Measurements from ENCODE around the gene NEK9. TPM values are rescaled to one million over a fixed set of nuclear protein-coding genes. Genes with fewer than 3 reads are reported as not detected.
"Not testable (repeated sequence)": the region's sequence is repeated elsewhere in the genome, so short reads cannot be mapped to it uniquely, and the experiment has no call there.

NEK9 gene
- total and polyA plus RNA-seq, 10 of the 15 experiments (the other 5 are each of a cell fraction or from before 2014, with no cell fraction given): 6.0 to 78.8 (median 44.7) TPM

- TF ChIP-seq ZBTB40 (IDR thresholded peaks at IDR 0.05; ENCODE audit: borderline replicate concordance) (no peak), ZNF592 (IDR thresholded peaks at IDR 0.05) (no peak), RUNX3 (IDR thresholded peaks at IDR 0.05; ENCODE audit: low read length) (no peak)
Measured at GRCh38 chr14:75153295-75153694, 26.4 kb upstream of the NEK9 start (continued).

- Histone ChIP-seq H3K79me2 (ENCODE audit: control insufficient read depth, insufficient read depth, low read length) (peaks cover 17% of the 10 kb centered on the region), H3K36me3 (ENCODE audit: control insufficient read depth in 2 of 2, insufficient read depth in 2 of 2, low read length in 1 of 2) (peaks cover 2 to 6% of the 10 kb centered on the region in 2 experiments; a peak in 3 of 4 replicates), H3K9me3 (replicated peaks; ENCODE audit: control insufficient read depth, insufficient read depth, low read length) (no peaks in the 10 kb centered on the region), H3K4me1 (ENCODE audit: control insufficient read depth, insufficient read depth, low read length) (no peaks in the 10 kb centered on the region), H3K27ac (ENCODE audit: control insufficient read depth, insufficient read depth) (no peak overlapping the region), H2AFZ (ENCODE audit: control insufficient read depth, low read depth, low read length) (no peak overlapping the region), H3K9ac (ENCODE audit: control insufficient read depth, insufficient read depth, low read length) (no peak overlapping the region), H3K27me3 (replicated peaks in 1 of 2; ENCODE audit: control insufficient read depth in 2 of 2, insufficient read depth in 2 of 2, low read length in 1 of 2) (no peaks in the 10 kb centered on the region), H3K4me2 (ENCODE audit: control insufficient read depth, insufficient read depth) (no peak overlapping the region), H3K4me3 (no peak overlapping the region), H4K20me1 (ENCODE audit: control insufficient read depth, insufficient read depth) (no peaks in the 10 kb centered on the region)
- FAIRE-seq (no peak), ATAC-seq (no peak), DNase-seq (ENCODE audit: low read depth, low spot score) (no peak)
- intact Hi-C loops (cut with micrococcal nuclease; ENCODE audit: unreplicated experiment): no loop called here
- 97% methylated on average over 1 of the region's 1 CpG for WGBS (ENCODE audit: insufficient coverage, insufficient replicate concordance, low lambda C conversion rate, missing lambda C conversion rate)
- ChIA-PET RAD21 (ENCODE audit: unreplicated experiment) (no interaction called here), POLR2A (no interaction called here), SMC1A (ENCODE audit: uncharacterized antibody, unreplicated experiment) (no interaction called here), CTCF (no interaction called here)
- no TSS peak for BruUV-seq (replicated peaks)
- in situ Hi-C loops (cut with MboI): no loop called here
- TF ChIP-seq EP300 (IDR thresholded peaks at IDR 0.05; ENCODE audit: borderline replicate concordance in 1 of 2, control insufficient read depth in 1 of 2, low read depth in 2 of 2, low read length in 2 of 2): no peak
- TF ChIP-seq PAX8 (IDR thresholded peaks at IDR 0.05): no peak
Measured at GRCh38 chr14:75151851-75152250, 25.0 kb upstream of the NEK9 start.

GRCh38 chr14:75150637-75151036, 23.8 kb upstream of the NEK9 start:
- H3K79me2 ChIP-seq (ENCODE audit: control insufficient read depth, insufficient read depth, low read length); RAD21 ChIA-PET (ENCODE audit: unreplicated experiment); DNase-seq (ENCODE audit: low read depth, low spot score); H3K9me3 ChIP-seq (replicated peaks; ENCODE audit: control insufficient read depth, insufficient read depth, low read length); intact Hi-C loops (cut with micrococcal nuclease; ENCODE audit: unreplicated experiment); H3K9ac ChIP-seq (ENCODE audit: control insufficient read depth, insufficient read depth, low read length); SMC1A ChIA-PET (ENCODE audit: uncharacterized antibody, unreplicated experiment); H3K36me3 ChIP-seq (ENCODE audit: control insufficient read depth in 2 of 2, insufficient read depth in 2 of 2, low read length in 1 of 2); H3K4me1 ChIP-seq (ENCODE audit: control insufficient read depth, insufficient read depth, low read length); H3K4me3 ChIP-seq; POLR2A ChIA-PET; BruUV-seq (replicated peaks); H3K27ac ChIP-seq (ENCODE audit: control insufficient read depth, insufficient read depth); CTCF ChIA-PET; ATAC-seq; H2AFZ ChIP-seq (ENCODE audit: control insufficient read depth, low read depth, low read length); FAIRE-seq; H4K20me1 ChIP-seq (ENCODE audit: control insufficient read depth, insufficient read depth); H3K4me2 ChIP-seq (ENCODE audit: control insufficient read depth, insufficient read depth); in situ Hi-C loops (cut with MboI); H3K27me3 ChIP-seq (replicated peaks in 1 of 2; ENCODE audit: control insufficient read depth in 2 of 2, insufficient read depth in 2 of 2, low read length in 1 of 2): not testable (repeated sequence)
- 76% methylated on average over 6 of the region's 6 CpGs for WGBS (ENCODE audit: insufficient coverage, insufficient replicate concordance, low lambda C conversion rate, missing lambda C conversion rate)
